Esophagus squamous epithelium (tissue), 4 donors: ENCODE results near the gene NKD1.

Experiments
- CTCF ChIP-seq, 6 experiments: fragments of 450-650 bp in 4 of 6; fragments of 200-600 bp in 2 of 6; sonication (generic) in 2 of 6; IDR thresholded peaks; one replicate each; pipeline ENCODE4 v1.5.1; 2016 to 2019; ENCODE audit warnings: antibody characterized with exemption in 6 of 6, mild to moderate bottlenecking in 4 of 6, moderate library complexity in 4 of 6
- POLR2A ChIP-seq, 4 donors: fragments of 450-650 bp; IDR thresholded peaks; one replicate each; pipeline ENCODE4 v1.6.1; 2017; ENCODE audit warnings: antibody characterized with exemption in 4 of 4, mild to moderate bottlenecking in 4 of 4, moderate library complexity in 3 of 4

- TF ChIP-seq CTCF (IDR thresholded peaks at IDR 0.05) (no peak), POLR2A (IDR thresholded peaks at IDR 0.05) (no peak)
These were observed 59.9 kb downstream of the NKD1 start for GRCh38 chr16:50607970-50608557.
